GM12801 (cell line): ENCODE results near the gene NF2.

Source experiments
- TF ChIP-seq, protein P1 (sequence below): IDR thresholded peaks from one replicate; pipeline ENCODE4 v1.5.1; 2011; ENCODE audit warnings: control low read depth; ENCODE audit not compliant: insufficient read length; ENCODE audit errors: extremely low read depth

Gene NF2

DNA sequence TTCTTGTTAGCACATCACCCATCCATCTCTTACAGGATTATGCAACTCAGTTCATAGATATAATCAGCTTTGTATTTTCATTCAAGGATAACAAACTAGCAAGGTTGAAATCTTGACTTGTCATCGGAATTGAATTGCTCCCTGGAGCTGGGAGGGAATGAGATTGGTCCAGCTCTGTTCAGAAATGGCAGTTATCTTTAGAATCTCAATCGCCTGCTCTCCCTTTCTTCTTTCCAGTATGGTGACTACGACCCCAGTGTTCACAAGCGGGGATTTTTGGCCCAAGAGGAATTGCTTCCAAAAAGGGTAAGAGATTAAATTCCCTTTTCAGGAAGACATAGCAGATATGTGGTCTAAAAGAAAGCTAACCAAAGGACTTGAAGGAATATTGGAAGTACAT lies 51.0 kb downstream of the NF2 start:
- TF ChIP-seq, protein P1, sequence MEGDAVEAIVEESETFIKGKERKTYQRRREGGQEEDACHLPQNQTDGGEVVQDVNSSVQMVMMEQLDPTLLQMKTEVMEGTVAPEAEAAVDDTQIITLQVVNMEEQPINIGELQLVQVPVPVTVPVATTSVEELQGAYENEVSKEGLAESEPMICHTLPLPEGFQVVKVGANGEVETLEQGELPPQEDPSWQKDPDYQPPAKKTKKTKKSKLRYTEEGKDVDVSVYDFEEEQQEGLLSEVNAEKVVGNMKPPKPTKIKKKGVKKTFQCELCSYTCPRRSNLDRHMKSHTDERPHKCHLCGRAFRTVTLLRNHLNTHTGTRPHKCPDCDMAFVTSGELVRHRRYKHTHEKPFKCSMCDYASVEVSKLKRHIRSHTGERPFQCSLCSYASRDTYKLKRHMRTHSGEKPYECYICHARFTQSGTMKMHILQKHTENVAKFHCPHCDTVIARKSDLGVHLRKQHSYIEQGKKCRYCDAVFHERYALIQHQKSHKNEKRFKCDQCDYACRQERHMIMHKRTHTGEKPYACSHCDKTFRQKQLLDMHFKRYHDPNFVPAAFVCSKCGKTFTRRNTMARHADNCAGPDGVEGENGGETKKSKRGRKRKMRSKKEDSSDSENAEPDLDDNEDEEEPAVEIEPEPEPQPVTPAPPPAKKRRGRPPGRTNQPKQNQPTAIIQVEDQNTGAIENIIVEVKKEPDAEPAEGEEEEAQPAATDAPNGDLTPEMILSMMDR, result no peak

DNA sequence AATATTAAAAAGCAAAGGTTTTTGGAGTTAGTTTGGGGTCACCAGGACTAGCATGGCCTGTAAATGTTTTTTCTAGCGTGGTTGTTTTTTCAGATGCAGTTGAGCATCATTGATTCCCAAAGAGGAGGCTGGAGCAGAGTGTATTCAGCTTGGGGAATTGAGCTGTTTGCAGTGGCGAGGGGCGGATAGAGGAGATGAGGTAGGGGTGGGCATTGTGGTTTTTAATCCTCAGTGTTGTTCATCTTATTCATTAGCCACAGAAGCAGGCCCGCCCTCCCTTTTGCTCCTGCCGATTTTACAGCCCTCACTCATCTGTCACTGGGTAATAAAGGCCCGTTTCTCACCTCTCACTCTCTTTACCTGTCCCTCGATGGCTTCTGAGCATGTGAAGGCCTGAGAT lies 51.4 kb downstream of the NF2 start:
- TF ChIP-seq, protein P1, result no peak

DNA sequence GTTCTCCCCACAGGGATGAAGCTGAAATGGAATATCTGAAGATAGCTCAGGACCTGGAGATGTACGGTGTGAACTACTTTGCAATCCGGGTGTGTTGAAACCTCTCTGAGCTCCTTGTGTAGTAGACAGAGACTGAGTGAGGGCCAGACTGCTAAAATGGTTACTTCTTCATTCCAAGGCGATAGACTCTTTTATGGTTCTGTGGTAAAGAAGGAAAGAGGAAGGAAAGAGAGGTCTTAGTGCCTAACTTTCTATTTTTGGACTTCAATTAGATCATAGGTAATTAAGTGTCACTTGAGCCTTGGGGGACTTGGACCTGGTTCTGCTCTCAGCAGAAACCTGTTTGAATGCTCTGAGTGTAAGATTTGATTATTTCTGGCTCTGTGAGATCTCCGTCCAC lies 54.7 kb downstream of the NF2 start:
- TF ChIP-seq, protein P1, result no peak

DNA sequence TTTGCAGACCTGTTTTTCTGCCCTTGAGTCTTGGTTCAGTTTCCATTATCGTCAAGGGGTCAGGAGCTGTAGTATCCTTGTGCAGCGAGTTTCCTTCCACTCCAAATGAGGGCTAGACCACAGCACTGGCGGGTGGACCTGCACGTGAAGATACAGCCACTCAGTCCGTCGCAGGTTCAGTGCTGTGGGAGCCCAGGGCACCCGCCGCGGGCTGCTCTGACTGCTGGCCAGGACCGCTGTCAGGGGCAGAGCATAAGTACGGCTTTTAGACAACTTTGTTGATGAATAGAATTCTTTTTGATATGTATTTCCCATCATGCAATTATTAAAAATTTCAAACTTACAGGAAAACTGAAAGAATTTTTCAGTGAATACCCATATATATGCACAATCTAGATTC lies 56.6 kb downstream of the NF2 start:
- TF ChIP-seq, protein P1, result no peak

DNA sequence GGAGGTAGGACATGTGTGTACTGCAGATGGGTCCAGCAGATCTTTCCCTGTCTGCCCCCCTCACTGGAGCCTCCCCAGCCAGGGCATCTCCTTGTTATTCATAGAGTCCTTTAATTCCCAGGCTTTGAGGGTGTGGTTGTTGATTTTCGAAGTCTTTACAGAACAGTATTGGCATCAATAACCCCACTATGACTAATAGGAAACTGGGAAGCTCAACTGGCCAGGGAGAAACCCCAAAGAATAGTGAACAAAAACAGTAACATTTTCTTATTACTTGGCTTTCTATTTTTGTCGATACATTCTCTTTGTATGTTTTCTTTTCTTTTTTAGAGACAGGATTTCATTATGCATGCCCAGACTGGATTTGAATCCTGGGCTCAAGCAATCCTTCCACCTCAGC lies 57.9 kb downstream of the NF2 start:
- TF ChIP-seq, protein P1, result no peak

DNA sequence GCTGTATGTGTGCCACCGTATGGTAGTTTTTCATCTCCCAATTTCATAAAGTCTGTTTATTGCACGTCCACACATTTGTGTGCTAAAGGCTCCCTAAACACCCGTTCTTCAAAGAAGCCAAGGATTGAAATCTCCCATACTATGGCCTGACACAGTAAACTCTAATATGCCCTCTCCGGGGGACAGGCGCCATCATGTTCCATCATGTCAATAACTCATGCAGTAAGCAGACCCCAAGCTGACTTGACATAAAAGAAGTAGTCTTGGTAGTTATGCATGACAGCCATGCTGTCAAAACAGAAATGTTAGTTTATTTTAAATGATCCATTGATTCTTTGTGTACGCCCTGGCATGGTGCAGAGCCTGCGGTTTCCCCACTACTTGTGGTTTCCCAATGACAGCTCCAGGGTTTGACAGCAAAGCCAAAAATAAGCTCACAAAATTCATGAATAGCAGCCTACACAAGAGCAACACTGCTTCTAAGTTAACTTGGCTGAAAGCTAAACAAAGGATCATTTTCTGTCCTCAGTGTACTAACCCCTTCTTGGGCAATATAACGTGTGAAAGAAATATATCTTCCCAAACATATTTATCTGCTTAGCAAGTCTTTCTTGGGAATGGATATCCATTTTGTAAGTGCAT lies 59.9 kb downstream of the NF2 start:
- TF ChIP-seq, protein P1, result no peak

DNA sequence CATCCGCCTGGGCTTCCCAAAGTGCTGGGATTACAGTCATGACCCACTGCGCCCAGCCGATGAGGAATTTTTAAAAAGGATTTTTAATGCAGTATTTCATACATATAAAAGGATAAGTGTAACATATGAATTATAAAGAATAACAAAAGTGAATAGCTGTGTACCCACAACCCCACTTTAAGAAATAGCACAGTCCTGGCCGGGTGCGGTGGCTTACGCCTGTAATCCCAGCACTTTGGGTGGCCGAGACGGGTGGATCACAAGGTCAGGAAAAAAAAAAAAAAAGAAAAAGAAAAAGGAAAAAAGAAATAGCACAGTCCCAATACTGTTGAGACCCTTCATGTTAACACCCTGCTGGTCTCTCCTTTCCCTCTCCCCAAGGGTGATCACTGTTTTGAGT lies 62.1 kb downstream of the NF2 start:
- TF ChIP-seq, protein P1, result no peak
